Activated B cell treated with CpG ODN at 0.5 μM for 24 hours (primary cell): ENCODE data around the gene PLOD1. TPM values are rescaled to one million over a fixed set of nuclear protein-coding genes. Genes with fewer than 3 reads are reported as not detected.

ENCODE experiments used
- ATAC-seq: fragments of 200-7000 bp; cut with Tn5 transposase; one replicate; pipeline ENCODE4 v1.10.0; 2021; ENCODE audit warnings: low read depth, mild to moderate bottlenecking, moderate library complexity
- CTCF ChIA-PET: fragments of 350-600 bp; sonication (Branson Sonifier 250); formaldehyde crosslinking; loops from one replicate; lab custom pipeline; 2021; ENCODE audit warnings: antibody characterized with exemption; lab: Charles Lee
- POLR2A ChIA-PET: fragments of 350-600 bp; sonication (Branson Sonifier 250); formaldehyde crosslinking; loops from one replicate; lab custom pipeline; 2021; ENCODE audit warnings: antibody characterized with exemption; lab: Charles Lee
- DNase-seq: peaks from one replicate; pipeline ENCODE4 v3.0.0; 2022
- H3K27ac Mint-ChIP-seq: one replicate; pipeline ENCODE4 v1.8.0; 2020; ENCODE audit warnings: mixed read lengths
- H3K27me3 Mint-ChIP-seq: one replicate; pipeline ENCODE4 v1.8.0; 2021; ENCODE audit warnings: mixed read lengths
- H3K36me3 Mint-ChIP-seq: one replicate; pipeline ENCODE4 v1.8.0; 2021; ENCODE audit warnings: low read depth, mixed read lengths
- H3K4me1 Mint-ChIP-seq: one replicate; pipeline ENCODE4 v1.8.0; 2021; ENCODE audit warnings: mixed read lengths
- H3K4me3 Mint-ChIP-seq: one replicate; pipeline ENCODE4 v1.8.0; 2020; ENCODE audit warnings: mild to moderate bottlenecking, mixed read lengths
- H3K9me3 Mint-ChIP-seq: one replicate; pipeline ENCODE4 v1.8.0; 2020; ENCODE audit warnings: mixed read lengths
- CTCF ChIP-seq: fragments of 200-600 bp; IDR thresholded peaks from one replicate; pipeline ENCODE4 v1.8.0; 2022; ENCODE audit warnings: antibody characterized with exemption, mild to moderate bottlenecking
- intact Hi-C: fragments of 100-400 bp; cut with micrococcal nuclease; formaldehyde crosslinking; loops from one replicate; pipeline ENCODE4 v1.15.1; 2024
- total RNA-seq: library from RNA; stranded (reverse); gene quantifications from 2 replicates; pipeline ENCODE4 v1.2.3, GENCODE V29; 2022

PLOD1 gene
- total RNA-seq, 1 donor from 2014 or later, result 15.7 TPM

- intact Hi-C loops, result no loop called here
- no peak overlapping the region for H3K27ac Mint-ChIP-seq
- H3K4me3 Mint-ChIP-seq, result no peak overlapping the region
- TF ChIP-seq CTCF, result no peak
- ATAC-seq (no peak), DNase-seq (no peak)
- ChIA-PET POLR2A (no interaction called here), CTCF (no interaction called here)
- no peaks in the 10 kb centered on the region for H3K9me3 Mint-ChIP-seq
- H3K4me1 Mint-ChIP-seq, result peaks cover 2% of the 10 kb centered on the region
- H3K27me3 Mint-ChIP-seq, result no peaks in the 10 kb centered on the region
- peaks cover 19% of the 10 kb centered on the region for H3K36me3 Mint-ChIP-seq
Observed at GRCh38 chr1:11960276-11960675, 25.8 kb downstream of the PLOD1 start.

- Mint-ChIP-seq H3K4me1 (peaks cover 2% of the 10 kb centered on the region), H3K9me3 (no peaks in the 10 kb centered on the region), H3K4me3 (no peak overlapping the region), H3K27ac (no peak overlapping the region), H3K36me3 (peaks cover 19% of the 10 kb centered on the region), H3K27me3 (no peaks in the 10 kb centered on the region)
- no peak for TF ChIP-seq CTCF
- no peak for ATAC-seq
- DNase-seq, result no peak
- intact Hi-C loops, result no loop called here
- ChIA-PET CTCF (no interaction called here), POLR2A (interaction anchor here (1.5 kb wide), 1 partner anchor 51 kb away, joined by 3 read pairs; no protein-coding TSS in a partner anchor)
Observed at GRCh38 chr1:11960715-11961114, 26.2 kb downstream of the PLOD1 start.

GRCh38 chr1:11961230-11961629, 26.7 kb downstream of the PLOD1 start:
- Mint-ChIP-seq H3K9me3 (no peaks in the 10 kb centered on the region), H3K36me3 (peaks cover 22% of the 10 kb centered on the region), H3K4me3 (no peak overlapping the region), H3K4me1 (peaks cover 2% of the 10 kb centered on the region), H3K27me3 (no peaks in the 10 kb centered on the region), H3K27ac (no peak overlapping the region)
- DNase-seq (no peak), ATAC-seq (no peak)
- ChIA-PET CTCF (no interaction called here), POLR2A (interaction anchor here (1.5 kb wide), 1 partner anchor 52 kb away, joined by 3 read pairs; no protein-coding TSS in a partner anchor)
- intact Hi-C loops, result no loop called here
- no peak for TF ChIP-seq CTCF

- Mint-ChIP-seq H3K27me3 (no peaks in the 10 kb centered on the region), H3K9me3 (no peaks in the 10 kb centered on the region), H3K36me3 (peaks cover 18% of the 10 kb centered on the region), H3K4me1 (peaks cover 2% of the 10 kb centered on the region), H3K27ac (no peak overlapping the region), H3K4me3 (no peak overlapping the region)
- ChIA-PET CTCF (no interaction called here), POLR2A (no interaction called here)
- intact Hi-C loops, result no loop called here
- TF ChIP-seq CTCF, result no peak
- DNase-seq, result no peak
- no peak for ATAC-seq
Observed at GRCh38 chr1:11963622-11964021, 29.1 kb downstream of the PLOD1 start.

- Mint-ChIP-seq H3K36me3 (peaks cover 18% of the 10 kb centered on the region), H3K9me3 (no peaks in the 10 kb centered on the region), H3K4me1 (peaks cover 2% of the 10 kb centered on the region), H3K4me3 (no peak overlapping the region), H3K27me3 (no peaks in the 10 kb centered on the region), H3K27ac (no peak overlapping the region)
- POLR2A ChIA-PET, result interaction anchor here (0.5 kb wide), 1 partner anchor 118 kb away, joined by 3 read pairs; no protein-coding TSS in a partner anchor
- ATAC-seq (no peak), DNase-seq (no peak)
- no peak for TF ChIP-seq CTCF
- intact Hi-C loops, result no loop called here
- CTCF ChIA-PET, result no interaction called here
Observed at GRCh38 chr1:11964656-11965055, 30.1 kb downstream of the PLOD1 start.
